Trophoblast cell (in vitro differentiated cells and primary cell): ENCODE results near the gene DIAPH2.
A peak's percentile ranks its signal among the peaks of the same experiment; 100 is the strongest.

Experiments
- DNase-seq, 2 donors: peaks; one replicate each; pipeline ENCODE4 v3.0.0-alpha.2; 2016
- H2AFZ ChIP-seq: 2 replicates; pipeline ENCODE4 v1.6.1; 2013; ENCODE audit warnings: low read length, moderate library complexity, mild to moderate bottlenecking; ENCODE audit not compliant: insufficient read depth, poor library complexity
- H2AK5ac ChIP-seq: 2 replicates; pipeline ENCODE4 v1.6.1; 2013; ENCODE audit warnings: mild to moderate bottlenecking, low read length
- H2BK120ac ChIP-seq: 2 replicates; pipeline ENCODE4 v1.6.1; 2013; ENCODE audit warnings: low read length, mild to moderate bottlenecking, moderate library complexity; ENCODE audit not compliant: insufficient read depth, poor library complexity
- H2BK12ac ChIP-seq: 2 replicates; pipeline ENCODE4 v1.6.1; 2013; ENCODE audit warnings: mild to moderate bottlenecking, low read length, moderate library complexity
- H2BK5ac ChIP-seq: 2 replicates; pipeline ENCODE4 v1.6.1; 2013; ENCODE audit warnings: low read length, low read depth, moderate library complexity, mild to moderate bottlenecking; ENCODE audit not compliant: poor library complexity
- H3K14ac ChIP-seq: 2 replicates; pipeline ENCODE4 v1.6.1; 2013; ENCODE audit warnings: mild to moderate bottlenecking, low read length
- H3K18ac ChIP-seq: 2 replicates; pipeline ENCODE4 v1.6.1; 2013; ENCODE audit warnings: mild to moderate bottlenecking, low read length
- H3K23ac ChIP-seq: 2 replicates; pipeline ENCODE4 v1.6.1; 2013; ENCODE audit warnings: low read length
- H3K27ac ChIP-seq: 2 replicates; pipeline ENCODE4 v1.5.1; 2013; ENCODE audit warnings: low read depth, mild to moderate bottlenecking, inconsistent platforms, low read length, moderate library complexity
- H3K27me3 ChIP-seq: 2 replicates; pipeline ENCODE4 v1.6.1; 2013; ENCODE audit warnings: inconsistent platforms, mild to moderate bottlenecking, low read length, moderate library complexity; ENCODE audit not compliant: insufficient read depth
- H3K36me3 ChIP-seq, 2 experiments: 1 replicate in 1 of 2; 2 replicates in 1 of 2; pipeline ENCODE4 v1.6.1; 2013; ENCODE audit warnings: low read length in 2 of 2, mild to moderate bottlenecking in 2 of 2, moderate library complexity in 1 of 2; ENCODE audit not compliant: insufficient read depth in 2 of 2, control insufficient read depth in 1 of 2
- H3K4ac ChIP-seq: 2 replicates; pipeline ENCODE4 v1.6.1; 2013; ENCODE audit warnings: low read depth, mild to moderate bottlenecking, low read length, moderate library complexity
- H3K4me1 ChIP-seq, 2 experiments: 1 replicate in 1 of 2; 2 replicates in 1 of 2; pipeline ENCODE4 v1.6.1; 2013; ENCODE audit warnings: low read length in 2 of 2, mild to moderate bottlenecking in 2 of 2, moderate library complexity in 1 of 2; ENCODE audit not compliant: insufficient read depth in 2 of 2, control insufficient read depth in 1 of 2
- H3K4me2 ChIP-seq: 2 replicates; pipeline ENCODE4 v1.6.1; 2013; ENCODE audit warnings: inconsistent platforms, mild to moderate bottlenecking, low read length, moderate library complexity
- H3K4me3 ChIP-seq: 2 replicates; pipeline ENCODE4 v1.5.1; 2013; ENCODE audit warnings: mild to moderate bottlenecking, low read depth, low read length, inconsistent platforms
- H3K79me1 ChIP-seq: one replicate; pipeline ENCODE4 v1.6.1; 2013; ENCODE audit warnings: low read length
- H3K79me2 ChIP-seq: 2 replicates; pipeline ENCODE4 v1.6.1; 2013; ENCODE audit warnings: low read length, mild to moderate bottlenecking; ENCODE audit not compliant: control insufficient read depth, insufficient read depth, poor library complexity
- H3K9ac ChIP-seq: 2 replicates; pipeline ENCODE4 v1.6.1; 2013; ENCODE audit warnings: mild to moderate bottlenecking, low read length
- H3K9me3 ChIP-seq: 2 replicates; pipeline ENCODE4 v1.6.1; 2013; ENCODE audit warnings: low read depth, mild to moderate bottlenecking, control low read depth, inconsistent platforms, low read length; ENCODE audit not compliant: insufficient read depth
- H4K12ac ChIP-seq: 2 replicates; pipeline ENCODE4 v1.6.1; 2013; ENCODE audit warnings: low read depth, mild to moderate bottlenecking, low read length, moderate library complexity
- H4K8ac ChIP-seq: 2 replicates; pipeline ENCODE4 v1.6.1; 2013; ENCODE audit warnings: low read depth, mild to moderate bottlenecking, low read length, moderate library complexity
- H4K91ac ChIP-seq: one replicate; pipeline ENCODE4 v1.6.1; 2013; ENCODE audit warnings: low read depth, mild to moderate bottlenecking, low read length, moderate library complexity
- WGBS: extraction: QIAGEN DNeasy Blood & Tissue Kit; methylation state at CpG from one replicate; pipeline ENCODE4 v1.1.7; 2013; ENCODE audit warnings: missing lambda C conversion rate; ENCODE audit not compliant: insufficient read length, insufficient coverage; ENCODE audit errors: extremely low coverage; 5-methylcytosine and 5-hydroxymethylcytosine counted together

DIAPH2 gene

DNA sequence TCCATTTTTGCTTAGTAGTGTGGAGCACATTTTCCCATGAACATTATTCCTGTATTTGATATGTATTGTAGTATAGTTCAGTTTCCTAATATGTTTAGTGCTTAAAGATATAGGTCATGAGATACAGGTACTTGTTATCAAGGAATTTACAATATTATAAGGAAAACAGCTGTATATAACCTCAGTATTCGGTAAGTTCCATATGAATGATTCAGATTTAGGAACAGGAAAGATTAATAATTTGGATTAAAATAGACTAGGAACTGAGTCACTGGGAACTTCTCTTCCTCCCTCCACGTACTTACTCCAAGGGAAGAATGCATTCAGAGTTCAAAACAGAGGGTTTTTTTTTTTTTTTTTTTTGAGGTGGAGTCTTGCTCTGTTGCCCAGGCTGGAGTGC lies 20.0 kb downstream of the DIAPH2 start:
- Histone ChIP-seq H2BK12ac (no peak overlapping the region), H3K14ac (no peak overlapping the region), H3K27ac (no peak overlapping the region), H3K9ac (no peak overlapping the region), H3K27me3 (no peaks in the 10 kb centered on the region), H3K4me3 (no peak overlapping the region), H2BK120ac (no peak overlapping the region), H4K12ac (no peak overlapping the region), H3K36me3 (no peaks in the 10 kb centered on the region), H3K4me1 (no peaks in the 10 kb centered on the region), H4K8ac (no peak overlapping the region), H3K23ac (no peak overlapping the region), H3K4me2 (no peak overlapping the region), H2BK5ac (no peak overlapping the region), H3K79me2 (no peaks in the 10 kb centered on the region), H3K9me3 (no peaks in the 10 kb centered on the region), H2AK5ac (no peak overlapping the region), H3K18ac (no peak overlapping the region), H3K4ac (no peak overlapping the region), H2AFZ (no peak overlapping the region), H4K91ac (no peak overlapping the region), H3K79me1 (no peaks in the 10 kb centered on the region)
- no CpG with 5 or more reads among the region's 2 CpGs for WGBS
- no peak for DNase-seq

DNA sequence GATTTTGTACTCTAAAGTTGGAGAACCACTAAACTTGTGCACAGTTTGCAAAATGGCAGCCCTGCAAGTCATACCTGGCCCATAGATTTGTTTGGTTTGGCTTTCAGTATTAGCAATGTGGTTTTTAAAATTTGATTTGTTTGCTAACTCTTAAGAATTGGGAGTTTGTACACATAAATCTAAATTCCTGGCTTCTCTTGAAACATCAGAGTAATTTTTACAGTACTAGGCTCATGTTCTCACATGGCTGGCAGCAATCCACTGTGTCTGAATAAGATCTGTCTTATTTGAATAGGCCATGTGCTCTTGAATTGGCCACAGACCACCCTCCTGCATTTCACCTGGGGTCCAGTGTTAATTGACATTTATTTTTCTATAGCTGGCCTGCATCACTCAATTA lies 21.3 kb downstream of the DIAPH2 start:
- Histone ChIP-seq H2AK5ac (no peak overlapping the region), H3K4me3 (no peak overlapping the region), H4K12ac (no peak overlapping the region), H3K18ac (no peak overlapping the region), H2BK12ac (no peak overlapping the region), H3K9me3 (no peaks in the 10 kb centered on the region), H4K8ac (no peak overlapping the region), H3K9ac (no peak overlapping the region), H4K91ac (no peak overlapping the region), H3K79me2 (no peaks in the 10 kb centered on the region), H3K14ac (no peak overlapping the region), H3K79me1 (no peaks in the 10 kb centered on the region), H3K4ac (no peak overlapping the region), H2BK5ac (no peak overlapping the region), H3K36me3 (no peaks in the 10 kb centered on the region), H2AFZ (no peak overlapping the region), H3K27ac (no peak overlapping the region), H3K4me1 (no peaks in the 10 kb centered on the region), H3K4me2 (no peak overlapping the region), H2BK120ac (no peak overlapping the region), H3K27me3 (no peaks in the 10 kb centered on the region), H3K23ac (no peak overlapping the region)
- no peak for DNase-seq

DNA sequence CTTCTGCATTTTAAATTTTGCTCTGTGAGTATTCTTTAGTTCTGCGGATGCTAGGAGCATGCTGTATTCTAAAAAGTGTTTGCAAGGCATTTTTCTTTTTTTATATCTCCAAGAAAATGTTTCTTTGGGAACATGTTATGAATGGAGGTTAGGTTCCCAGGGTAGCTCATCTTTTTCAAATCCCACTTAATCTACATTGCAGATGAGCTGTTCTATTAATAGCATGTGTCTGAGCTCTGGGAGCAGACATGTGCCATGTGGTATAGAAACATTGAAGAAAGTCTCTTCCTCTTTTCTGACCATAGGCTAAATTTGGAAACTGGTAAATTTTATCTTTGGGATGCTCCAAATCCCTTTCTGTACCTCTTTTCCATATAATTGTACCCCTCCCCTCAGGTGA lies 23.2 kb downstream of the DIAPH2 start:
- H4K8ac ChIP-seq = no peak overlapping the region
- no peaks in the 10 kb centered on the region for H3K9me3 ChIP-seq
- H3K79me1 ChIP-seq = no peaks in the 10 kb centered on the region
- no CpG with 5 or more reads among the region's 1 CpG for WGBS
- no peak overlapping the region for H2BK12ac ChIP-seq
- no peak overlapping the region for H3K4ac ChIP-seq
- H4K91ac ChIP-seq = no peak overlapping the region
- H3K23ac ChIP-seq = no peak overlapping the region
- DNase-seq = no peak
- H3K9ac ChIP-seq = no peak overlapping the region
- H3K27me3 ChIP-seq = no peaks in the 10 kb centered on the region
- H3K79me2 ChIP-seq = no peaks in the 10 kb centered on the region
- H3K36me3 ChIP-seq = no peaks in the 10 kb centered on the region
- H3K4me3 ChIP-seq = no peak overlapping the region
- no peak overlapping the region for H3K14ac ChIP-seq
- H3K4me2 ChIP-seq = no peak overlapping the region
- no peak overlapping the region for H4K12ac ChIP-seq
- no peak overlapping the region for H2AK5ac ChIP-seq
- H3K4me1 ChIP-seq = no peaks in the 10 kb centered on the region
- H3K18ac ChIP-seq = no peak overlapping the region
- no peak overlapping the region for H3K27ac ChIP-seq
- no peak overlapping the region for H2BK120ac ChIP-seq
- H2BK5ac ChIP-seq = no peak overlapping the region
- no peak overlapping the region for H2AFZ ChIP-seq

DNA sequence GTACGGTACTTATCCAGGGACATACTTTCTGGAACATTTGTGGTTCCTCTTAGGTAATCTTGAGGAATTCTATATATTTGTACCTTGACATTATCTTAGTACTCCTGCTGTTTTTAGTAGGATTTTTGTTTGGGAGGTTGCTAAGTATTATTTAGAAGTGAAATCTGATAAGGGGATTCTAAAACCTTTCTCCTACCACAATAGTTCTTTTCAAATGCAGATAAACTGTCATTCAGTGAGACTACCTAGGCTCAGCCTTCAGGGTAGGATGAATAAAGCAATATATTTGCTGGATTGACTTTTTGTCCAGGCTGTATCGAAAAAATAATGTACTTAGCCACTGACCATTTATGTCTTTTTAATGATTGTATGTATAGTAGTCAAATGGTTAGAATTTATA lies 25.4 kb downstream of the DIAPH2 start:
- no peak overlapping the region for H2AK5ac ChIP-seq
- H3K23ac ChIP-seq = no peak overlapping the region
- no peak overlapping the region for H3K27ac ChIP-seq
- no peaks in the 10 kb centered on the region for H3K79me2 ChIP-seq
- H2BK120ac ChIP-seq = no peak overlapping the region
- no peaks in the 10 kb centered on the region for H3K27me3 ChIP-seq
- H3K36me3 ChIP-seq = no peaks in the 10 kb centered on the region
- peak in 1 of 2 donors; percentile 67 for DNase-seq
- no peaks in the 10 kb centered on the region for H3K4me1 ChIP-seq
- H3K9ac ChIP-seq = no peak overlapping the region
- no peaks in the 10 kb centered on the region for H3K9me3 ChIP-seq
- no peak overlapping the region for H3K18ac ChIP-seq
- no CpG with 5 or more reads among the region's 2 CpGs for WGBS
- H3K79me1 ChIP-seq = no peaks in the 10 kb centered on the region
- no peak overlapping the region for H4K12ac ChIP-seq
- no peak overlapping the region for H2AFZ ChIP-seq
- no peak overlapping the region for H2BK12ac ChIP-seq
- no peak overlapping the region for H3K4ac ChIP-seq
- no peak overlapping the region for H2BK5ac ChIP-seq
- H3K4me2 ChIP-seq = no peak overlapping the region
- H4K8ac ChIP-seq = no peak overlapping the region
- H4K91ac ChIP-seq = no peak overlapping the region
- H3K4me3 ChIP-seq = no peak overlapping the region
- H3K14ac ChIP-seq = no peak overlapping the region

DNA sequence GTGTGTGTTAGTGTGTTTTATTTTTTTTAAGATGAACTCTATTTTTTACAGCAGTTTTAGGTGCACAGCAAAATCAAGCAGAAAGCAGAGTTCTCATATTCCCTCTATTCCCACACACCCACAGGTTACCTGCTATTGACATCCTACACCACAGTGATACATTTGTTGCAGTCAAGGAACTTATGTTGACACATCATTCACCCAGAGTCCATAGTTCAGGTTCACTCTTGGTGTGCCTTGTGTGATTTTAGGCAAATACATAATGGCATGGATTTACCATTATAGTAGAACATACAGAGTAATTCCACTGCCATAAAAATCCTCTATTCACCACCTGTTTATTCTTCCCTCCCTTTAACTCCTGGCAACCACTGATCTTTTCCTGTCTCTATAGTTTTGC lies 28.7 kb downstream of the DIAPH2 start:
- no peak for DNase-seq
- Histone ChIP-seq H2BK120ac (no peak overlapping the region), H2BK12ac (no peak overlapping the region), H4K8ac (no peak overlapping the region), H3K9ac (no peak overlapping the region), H2AK5ac (no peak overlapping the region), H3K79me1 (no peaks in the 10 kb centered on the region), H3K4me3 (no peak overlapping the region), H2BK5ac (no peak overlapping the region), H4K91ac (no peak overlapping the region), H3K27me3 (no peaks in the 10 kb centered on the region), H4K12ac (no peak overlapping the region), H3K9me3 (no peaks in the 10 kb centered on the region), H3K23ac (no peak overlapping the region), H3K4me2 (no peak overlapping the region), H3K27ac (no peak overlapping the region), H3K18ac (no peak overlapping the region), H3K36me3 (no peaks in the 10 kb centered on the region), H3K79me2 (no peaks in the 10 kb centered on the region), H3K14ac (no peak overlapping the region), H3K4ac (no peak overlapping the region), H2AFZ (no peak overlapping the region), H3K4me1 (no peaks in the 10 kb centered on the region)
